OCI-LY3 (cell line): ENCODE results near the gene ASB6.

Experiments
- H2AFZ ChIP-seq: fragments of 200-600, 300-600 bp; shearing (Covaris generic); 2 replicates; pipeline ENCODE4 v1.6.0; 2014; ENCODE audit warnings: antibody characterized with exemption, low read depth, low read length
- H3K27ac ChIP-seq: fragments of 200-600, 300-600 bp; sonication (generic); 2 replicates; pipeline ENCODE4 v1.5.1; 2014; ENCODE audit warnings: mild to moderate bottlenecking, low read length, moderate library complexity, mixed read lengths
- H3K27me3 ChIP-seq: fragments of 200-600, 300-600 bp; sonication (generic); 2 replicates; pipeline ENCODE4 v1.6.1; 2014; ENCODE audit warnings: low read depth, low read length, mixed read lengths
- H3K36me3 ChIP-seq: fragments of 200-600, 300-600 bp; sonication (generic); replicated peaks from 2 replicates; pipeline ENCODE3; 2014; ENCODE audit warnings: low read depth, low read length, mixed read lengths
- H3K4me1 ChIP-seq: fragments of 300-600, 200-600 bp; sonication (generic); 2 replicates; pipeline ENCODE4 v1.6.1; 2014; ENCODE audit warnings: low read length, mixed read lengths
- H3K4me2 ChIP-seq: fragments of 200-600, 300-600 bp; sonication (generic); 2 replicates; pipeline ENCODE4 v1.6.1; 2014; ENCODE audit warnings: low read length, mixed read lengths
- H3K4me3 ChIP-seq: fragments of 300-600, 200-600 bp; sonication (generic); 2 replicates; pipeline ENCODE4 v1.5.1; 2014; ENCODE audit warnings: antibody characterized with exemption, mild to moderate bottlenecking, low read length, moderate library complexity
- H3K79me2 ChIP-seq: fragments of 300-600, 200-600 bp; shearing (Covaris generic); 2 replicates; pipeline ENCODE4 v1.6.1; 2014; ENCODE audit warnings: mild to moderate bottlenecking, low read length, mixed read lengths
- H3K9ac ChIP-seq: fragments of 300-600, 200-600 bp; shearing (Covaris generic); 2 replicates; pipeline ENCODE4 v1.6.0; 2014; ENCODE audit warnings: mild to moderate bottlenecking, low read length, moderate library complexity
- H3K9me3 ChIP-seq: fragments of 200-600, 300-600 bp; shearing (Covaris generic); 2 replicates; pipeline ENCODE4 v1.6.1; 2014; ENCODE audit warnings: low read length, mixed read lengths; ENCODE audit not compliant: insufficient read depth
- H4K20me1 ChIP-seq: fragments of 200-600, 300-600 bp; sonication (generic); 2 replicates; pipeline ENCODE4 v1.6.1; 2016; ENCODE audit warnings: low read length, mixed read lengths; ENCODE audit not compliant: insufficient read depth
- EZH2phosphoT487 ChIP-seq: fragments of 200-600 bp; shearing (Covaris generic); IDR thresholded peaks from 2 replicates; pipeline ENCODE4 v1.6.1; 2018; ENCODE audit warnings: antibody characterized with exemption, mixed run types, low read depth
- TF ChIP-seq, protein P1 (sequence below): fragments of 200-600, 300-600 bp; sonication (generic); IDR thresholded peaks from 2 replicates; pipeline ENCODE4 v1.5.1; 2014; ENCODE audit warnings: antibody characterized with exemption, low read length, low read depth

The ASB6 gene, protein sequence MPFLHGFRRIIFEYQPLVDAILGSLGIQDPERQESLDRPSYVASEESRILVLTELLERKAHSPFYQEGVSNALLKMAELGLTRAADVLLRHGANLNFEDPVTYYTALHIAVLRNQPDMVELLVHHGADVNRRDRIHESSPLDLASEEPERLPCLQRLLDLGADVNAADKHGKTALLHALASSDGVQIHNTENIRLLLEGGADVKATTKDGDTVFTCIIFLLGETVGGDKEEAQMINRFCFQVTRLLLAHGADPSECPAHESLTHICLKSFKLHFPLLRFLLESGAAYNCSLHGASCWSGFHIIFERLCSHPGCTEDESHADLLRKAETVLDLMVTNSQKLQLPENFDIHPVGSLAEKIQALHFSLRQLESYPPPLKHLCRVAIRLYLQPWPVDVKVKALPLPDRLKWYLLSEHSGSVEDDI

DNA sequence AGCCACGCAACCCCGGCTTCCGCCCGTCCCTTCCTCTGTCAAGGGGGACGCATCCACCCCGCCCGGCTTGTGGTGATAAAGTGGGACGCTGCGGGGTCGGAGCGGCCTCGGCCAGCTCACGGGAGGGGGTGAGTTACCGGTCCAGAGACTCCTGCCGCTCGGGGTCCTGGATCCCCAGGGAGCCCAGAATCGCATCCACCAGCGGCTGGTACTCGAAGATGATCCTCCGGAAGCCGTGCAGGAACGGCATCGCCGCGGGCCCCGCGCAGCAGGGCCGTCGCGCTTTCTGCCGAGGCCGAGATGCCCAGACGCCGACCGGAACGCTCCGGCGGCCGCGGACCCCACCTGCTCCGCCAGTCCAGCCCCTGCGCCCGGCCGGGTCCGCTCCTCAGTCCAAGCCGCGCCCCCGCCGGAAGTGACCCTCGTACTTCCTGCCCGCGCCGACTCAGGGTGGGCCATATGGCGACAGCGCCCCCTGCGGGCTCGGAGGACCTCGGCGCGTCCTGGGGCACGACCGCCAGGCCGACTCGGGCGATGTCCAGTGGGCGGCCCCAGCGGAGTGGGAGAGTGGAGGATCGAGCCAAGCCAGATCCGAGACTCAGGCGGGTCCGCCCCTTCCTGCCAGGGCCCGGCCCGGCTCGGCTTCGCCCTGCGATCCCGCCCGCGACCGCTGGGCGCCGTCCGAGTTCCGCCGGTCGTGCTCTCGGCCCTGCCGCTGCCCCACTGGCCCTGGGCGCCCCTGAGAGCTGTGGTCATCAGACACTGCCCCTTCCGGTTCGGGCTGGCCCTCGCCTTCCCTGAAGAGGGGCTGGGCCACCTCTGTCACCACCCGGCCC, at the start of gene ASB6:
TSS of gene ASB6 (minus strand) at position 402 of the 836 bp plus-strand sequence. CDS start at position 250, 152 bp downstream.
- Histone ChIP-seq H2AFZ (peak within 1 kb of the TSS; percentile 98), H3K4me2 (peak within 1 kb of the TSS; percentile 98), H3K79me2 (peaks cover 23% of the 10 kb centered on the region), H3K4me3 (peak within 1 kb of the TSS; percentile 98), H3K9me3 (no peaks in the 10 kb centered on the region), H3K36me3 (peaks cover 8% of the 10 kb centered on the region), H4K20me1 (0 out of 2 replicates have a peak, but pooled peaks cover 3% of the 10 kb centered on the region), H3K9ac (peak within 1 kb of the TSS; percentile 73), H3K27ac (peak within 1 kb of the TSS; percentile 9; the same call in 1 of the 2 replicates), H3K4me1 (peaks cover 13% of the 10 kb centered on the region), H3K27me3 (no peaks in the 10 kb centered on the region)
- TF ChIP-seq EZH2phosphoT487 = no peak
- TF ChIP-seq, protein P1, sequence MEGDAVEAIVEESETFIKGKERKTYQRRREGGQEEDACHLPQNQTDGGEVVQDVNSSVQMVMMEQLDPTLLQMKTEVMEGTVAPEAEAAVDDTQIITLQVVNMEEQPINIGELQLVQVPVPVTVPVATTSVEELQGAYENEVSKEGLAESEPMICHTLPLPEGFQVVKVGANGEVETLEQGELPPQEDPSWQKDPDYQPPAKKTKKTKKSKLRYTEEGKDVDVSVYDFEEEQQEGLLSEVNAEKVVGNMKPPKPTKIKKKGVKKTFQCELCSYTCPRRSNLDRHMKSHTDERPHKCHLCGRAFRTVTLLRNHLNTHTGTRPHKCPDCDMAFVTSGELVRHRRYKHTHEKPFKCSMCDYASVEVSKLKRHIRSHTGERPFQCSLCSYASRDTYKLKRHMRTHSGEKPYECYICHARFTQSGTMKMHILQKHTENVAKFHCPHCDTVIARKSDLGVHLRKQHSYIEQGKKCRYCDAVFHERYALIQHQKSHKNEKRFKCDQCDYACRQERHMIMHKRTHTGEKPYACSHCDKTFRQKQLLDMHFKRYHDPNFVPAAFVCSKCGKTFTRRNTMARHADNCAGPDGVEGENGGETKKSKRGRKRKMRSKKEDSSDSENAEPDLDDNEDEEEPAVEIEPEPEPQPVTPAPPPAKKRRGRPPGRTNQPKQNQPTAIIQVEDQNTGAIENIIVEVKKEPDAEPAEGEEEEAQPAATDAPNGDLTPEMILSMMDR = peak; percentile 99

DNA sequence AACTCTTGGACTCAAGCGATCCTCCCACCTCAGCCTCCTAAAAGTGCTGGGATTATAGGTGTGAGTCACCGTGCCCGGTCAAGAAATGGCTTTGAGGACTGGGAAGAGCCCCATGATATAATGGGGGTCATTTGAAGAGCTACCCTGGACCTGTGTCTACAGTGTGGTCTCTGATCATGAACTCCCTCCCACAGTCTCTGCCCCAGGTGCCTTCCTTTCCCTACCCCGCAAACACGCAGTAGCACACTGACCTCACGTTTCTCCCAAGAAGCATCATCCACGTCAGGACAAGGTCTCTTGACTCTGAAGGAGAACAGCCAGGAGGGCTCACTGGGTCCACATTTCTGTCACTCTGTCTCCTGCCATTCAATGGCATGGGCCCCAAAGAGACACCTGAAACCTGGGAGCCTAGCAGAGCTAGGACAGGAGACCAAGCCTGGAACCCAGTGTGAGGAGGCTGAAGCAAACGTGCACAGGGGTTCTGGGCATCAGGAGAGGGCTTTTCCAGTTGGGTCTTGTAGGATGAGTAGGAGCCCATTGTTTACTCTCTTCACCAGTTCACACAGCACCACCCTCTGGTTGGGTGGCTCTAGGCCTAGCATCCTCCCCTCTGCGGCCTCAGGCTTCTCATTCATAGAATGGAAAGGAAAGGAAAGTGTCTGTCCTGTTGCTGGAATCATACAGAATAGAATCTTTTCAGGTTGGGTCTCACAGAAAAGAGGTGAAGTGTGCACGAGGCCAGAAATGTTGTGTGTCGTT, 46.5 kb upstream of the ASB6 start:
- TF ChIP-seq, protein P1 = no peak
- TF ChIP-seq EZH2phosphoT487 = no peak
- H3K36me3 ChIP-seq = no peaks in the 10 kb centered on the region
- no peak overlapping the region for H3K4me2 ChIP-seq
- no peaks in the 10 kb centered on the region for H3K9me3 ChIP-seq
- H3K79me2 ChIP-seq = no peaks in the 10 kb centered on the region
- H3K27ac ChIP-seq = no peak overlapping the region
- no peak overlapping the region for H3K4me3 ChIP-seq
- no peak overlapping the region for H3K9ac ChIP-seq
- no peaks in the 10 kb centered on the region for H3K4me1 ChIP-seq
- H3K27me3 ChIP-seq = no peaks in the 10 kb centered on the region
- H2AFZ ChIP-seq = no peak overlapping the region
- H4K20me1 ChIP-seq = no peaks in the 10 kb centered on the region

DNA sequence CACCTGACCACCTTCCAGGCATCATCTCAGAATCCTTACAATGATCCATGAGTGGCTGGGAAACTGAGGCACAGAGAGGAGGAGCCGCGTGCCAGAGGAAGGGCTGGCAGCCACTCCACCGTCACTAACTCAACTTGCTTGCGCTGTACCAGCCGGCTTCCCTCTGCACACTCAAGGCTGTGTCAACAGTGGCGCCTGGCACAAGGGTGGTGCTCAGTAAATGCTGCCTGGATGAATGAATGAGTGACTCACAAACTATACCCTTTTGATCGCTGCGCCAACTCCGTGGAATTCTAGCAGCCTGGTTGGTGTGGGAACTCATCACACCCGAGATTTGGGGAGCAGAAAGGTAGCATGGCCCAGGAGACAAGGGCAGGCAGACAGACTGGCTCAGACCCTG, 45.4 kb upstream of the ASB6 start:
- H3K4me1 ChIP-seq = no peaks in the 10 kb centered on the region
- H3K9me3 ChIP-seq = no peaks in the 10 kb centered on the region
- H3K27ac ChIP-seq = no peak overlapping the region
- H4K20me1 ChIP-seq = no peaks in the 10 kb centered on the region
- no peak overlapping the region for H3K4me3 ChIP-seq
- TF ChIP-seq EZH2phosphoT487 = no peak
- TF ChIP-seq, protein P1 = no peak
- no peaks in the 10 kb centered on the region for H3K79me2 ChIP-seq
- no peaks in the 10 kb centered on the region for H3K27me3 ChIP-seq
- H3K9ac ChIP-seq = no peak overlapping the region
- H3K36me3 ChIP-seq = no peaks in the 10 kb centered on the region
- no peak overlapping the region for H3K4me2 ChIP-seq
- no peak overlapping the region for H2AFZ ChIP-seq
